HEK293 (cell line): ENCODE results near the gene ZNF337.
A peak's percentile ranks its signal among the peaks of the same experiment; 100 is the strongest.

Source experiments
- CTCF ChIA-PET: fragments of 350-600 bp; formaldehyde crosslinking; extraction: SDS; loops from one replicate; lab custom pipeline; 2021; ENCODE audit warnings: antibody characterized with exemption; lab: Yijun Ruan, JAX
- POLR2A ChIA-PET: fragments of 300-600 bp; formaldehyde crosslinking; extraction: SDS; loops from one replicate; lab custom pipeline; 2020; ENCODE audit warnings: antibody characterized with exemption, inconsistent platforms; lab: Yijun Ruan, JAX
- H3K27ac ChIP-seq: fragments of 200-500 bp; sonication (Bioruptor generic); 2 replicates; pipeline ENCODE4 v1.5.1; 2014; ENCODE audit warnings: low read depth, low read length, control low read depth, inconsistent platforms; ENCODE audit errors: extremely low read depth
- H3K36me3 ChIP-seq, 2 experiments: fragments of 200-500 bp in 1 of 2; sonication (Bioruptor generic) in 1 of 2; 1 replicate in 1 of 2; 2 replicates in 1 of 2; pipeline ENCODE4 v1.5.1; 2014 to 2017; ENCODE audit warnings: inconsistent platforms in 2 of 2, low read length in 2 of 2; ENCODE audit not compliant: control insufficient read depth in 2 of 2, insufficient read depth in 1 of 2
- H3K4me1 ChIP-seq: fragments of 200-500 bp; sonication (Bioruptor generic); 2 replicates; pipeline ENCODE4 v1.5.1; 2014; ENCODE audit warnings: mild to moderate bottlenecking, low read length, inconsistent platforms; ENCODE audit not compliant: control insufficient read depth, insufficient read depth
- H3K4me3 ChIP-seq: 2 replicates; pipeline ENCODE4 v1.5.1; 2011; ENCODE audit warnings: low read depth, mild to moderate bottlenecking, control low read depth, low read length, moderate library complexity
- H3K9me3 ChIP-seq: fragments of 200-500 bp; sonication (Bioruptor generic); 2 replicates; pipeline ENCODE4 v1.5.1; 2014; ENCODE audit warnings: low read depth, low read length, inconsistent platforms; ENCODE audit not compliant: control insufficient read depth, insufficient read depth
- BCL11A ChIP-seq: fragments of 450-650 bp; formaldehyde crosslinking; IDR thresholded peaks from 2 replicates; pipeline ENCODE4 v1.5.1; 2016; ENCODE audit warnings: low read depth, missing biosample characterization, missing genetic modification characterization
- GLIS1 ChIP-seq: fragments of 450-650 bp; formaldehyde crosslinking; IDR thresholded peaks from 2 replicates; pipeline ENCODE4 v1.5.1; 2016; ENCODE audit warnings: missing biosample characterization, missing genetic modification characterization
- GLIS2 ChIP-seq: fragments of 450-650 bp; formaldehyde crosslinking; IDR thresholded peaks from 2 replicates; pipeline ENCODE4 v1.5.1; 2016; ENCODE audit warnings: missing biosample characterization, missing genetic modification characterization
- KLF16 ChIP-seq: fragments of 450-650 bp; formaldehyde crosslinking; IDR thresholded peaks from 2 replicates; pipeline ENCODE4 v1.5.1; 2017; ENCODE audit warnings: missing biosample characterization, missing genetic modification characterization
- KLF8 ChIP-seq: fragments of 450-650 bp; formaldehyde crosslinking; IDR thresholded peaks from 2 replicates; pipeline ENCODE4 v1.5.1; 2016; ENCODE audit warnings: missing biosample characterization, missing genetic modification characterization
- SETDB1 ChIP-seq: IDR thresholded peaks from one replicate; pipeline ENCODE4 v1.6.1; 2017; ENCODE audit warnings: mild to moderate bottlenecking, low read length, moderate library complexity, mixed read lengths; ENCODE audit not compliant: insufficient read length
- SP3 ChIP-seq: fragments of 450-650 bp; formaldehyde crosslinking; IDR thresholded peaks from 2 replicates; pipeline ENCODE4 v1.5.1; 2016; ENCODE audit warnings: missing biosample characterization, missing genetic modification characterization
- YY1 ChIP-seq: fragments of 450-650 bp; formaldehyde crosslinking; IDR thresholded peaks from 2 replicates; pipeline ENCODE4 v1.5.1; 2018; ENCODE audit warnings: missing biosample characterization, missing genetic modification characterization
- ZNF114 ChIP-seq: fragments of 450-650 bp; formaldehyde crosslinking; IDR thresholded peaks from 2 replicates; pipeline ENCODE4 v1.5.0; 2017; ENCODE audit warnings: missing biosample characterization, missing genetic modification characterization
- ZNF138 ChIP-seq: fragments of 450-650 bp; formaldehyde crosslinking; IDR thresholded peaks from 2 replicates; pipeline ENCODE4 v1.5.1; 2016; ENCODE audit warnings: missing biosample characterization, missing genetic modification characterization, borderline replicate concordance
- ZNF221 ChIP-seq: fragments of 450-650 bp; formaldehyde crosslinking; IDR thresholded peaks from 2 replicates; pipeline ENCODE4 v1.5.1; 2017; ENCODE audit warnings: missing biosample characterization, missing genetic modification characterization, borderline replicate concordance
- ZNF391 ChIP-seq: fragments of 450-650 bp; formaldehyde crosslinking; IDR thresholded peaks from 2 replicates; pipeline ENCODE4 v1.5.1; 2016; ENCODE audit warnings: low read depth, missing biosample characterization, missing genetic modification characterization, borderline replicate concordance
- ZNF48 ChIP-seq: fragments of 450-650 bp; formaldehyde crosslinking; IDR thresholded peaks from 2 replicates; pipeline ENCODE4 v1.5.1; 2016; ENCODE audit warnings: missing biosample characterization, missing genetic modification characterization
- ZNF585B ChIP-seq: fragments of 450-650 bp; formaldehyde crosslinking; IDR thresholded peaks from 2 replicates; pipeline ENCODE4 v1.5.1; 2016; ENCODE audit warnings: missing biosample characterization, missing genetic modification characterization
- ZNF600 ChIP-seq: fragments of 450-650 bp; formaldehyde crosslinking; IDR thresholded peaks from 2 replicates; pipeline ENCODE4 v1.5.1; 2016; ENCODE audit warnings: missing biosample characterization, missing genetic modification characterization
- ZNF654 ChIP-seq: fragments of 450-650 bp; formaldehyde crosslinking; IDR thresholded peaks from 2 replicates; pipeline ENCODE4 v1.5.1; 2016; ENCODE audit warnings: low read depth, missing biosample characterization, missing genetic modification characterization
- ZNF660 ChIP-seq: fragments of 450-650 bp; IDR thresholded peaks from 2 replicates; pipeline ENCODE4 v1.5.1; 2018; ENCODE audit warnings: missing biosample characterization, mild to moderate bottlenecking, missing genetic modification characterization
- ZNF768 ChIP-seq: fragments of 450-650 bp; formaldehyde crosslinking; IDR thresholded peaks from 2 replicates; pipeline ENCODE4 v1.5.1; 2018; ENCODE audit warnings: missing biosample characterization, mild to moderate bottlenecking, missing genetic modification characterization
- ZNF777 ChIP-seq: fragments of 450-650 bp; formaldehyde crosslinking; IDR thresholded peaks from 2 replicates; pipeline ENCODE4 v1.5.1; 2017; ENCODE audit warnings: missing biosample characterization, missing genetic modification characterization, borderline replicate concordance
- ZSCAN16 ChIP-seq: fragments of 450-650 bp; formaldehyde crosslinking; IDR thresholded peaks from 2 replicates; pipeline ENCODE4 v1.5.1; 2016; ENCODE audit warnings: missing biosample characterization, missing genetic modification characterization
- ZSCAN23 ChIP-seq: fragments of 450-650 bp; formaldehyde crosslinking; IDR thresholded peaks from 2 replicates; pipeline ENCODE4 v1.5.1; 2016; ENCODE audit warnings: missing biosample characterization, missing genetic modification characterization
- TF ChIP-seq, protein P1 (sequence below): fragments of 450-650 bp; formaldehyde crosslinking; IDR thresholded peaks from 2 replicates; pipeline ENCODE4; 2016; ENCODE audit warnings: missing biosample characterization, missing genetic modification characterization
- TF ChIP-seq, protein P2 (sequence below): fragments of 450-650 bp; formaldehyde crosslinking; IDR thresholded peaks from 2 replicates; pipeline ENCODE4 v1.5.1; 2016; ENCODE audit warnings: missing biosample characterization, missing genetic modification characterization
- TF ChIP-seq, protein P3 (sequence below): fragments of 450-650 bp; formaldehyde crosslinking; IDR thresholded peaks from 2 replicates; pipeline ENCODE4 v1.5.1; 2016; ENCODE audit warnings: missing biosample characterization, missing genetic modification characterization
- TF ChIP-seq, protein P4 (sequence below): fragments of 450-650 bp; formaldehyde crosslinking; IDR thresholded peaks from 2 replicates; pipeline ENCODE4 v1.5.1; 2016; ENCODE audit warnings: missing biosample characterization, missing genetic modification characterization

Gene ZNF337

DNA sequence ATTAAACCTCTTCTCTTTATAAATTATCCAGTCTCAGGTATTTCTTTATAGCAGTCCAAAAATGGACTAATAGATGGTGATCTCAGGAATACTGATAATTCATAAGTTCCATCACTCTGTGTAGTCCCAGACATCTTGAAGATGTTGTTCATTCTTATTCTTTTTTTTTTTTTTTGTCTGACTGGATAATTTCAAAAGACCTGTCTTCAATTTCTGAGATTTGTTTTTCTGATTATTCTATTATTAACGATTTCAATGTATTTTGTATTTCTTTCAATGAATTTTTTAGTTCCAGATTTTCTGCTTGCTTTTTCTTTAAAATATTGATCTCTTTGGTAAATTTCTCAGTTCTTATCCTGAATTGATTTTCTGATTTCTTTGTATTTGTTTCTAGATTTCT is 29.7 kb upstream of the ZNF337 start:
- Histone ChIP-seq H3K27ac (no peak overlapping the region), H3K36me3 (no peaks in the 10 kb centered on the region), H3K4me1 (no peaks in the 10 kb centered on the region), H3K9me3 (no peaks in the 10 kb centered on the region), H3K4me3 (no peak overlapping the region)
- POLR2A ChIA-PET, result no interaction called here
- CTCF ChIA-PET, result no interaction called here
- no peak for TF ChIP-seq GLIS1 (tag by site-specific recombination)
- TF ChIP-seq ZSCAN23 (tag by site-specific recombination), result no peak
- TF ChIP-seq, protein P1, sequence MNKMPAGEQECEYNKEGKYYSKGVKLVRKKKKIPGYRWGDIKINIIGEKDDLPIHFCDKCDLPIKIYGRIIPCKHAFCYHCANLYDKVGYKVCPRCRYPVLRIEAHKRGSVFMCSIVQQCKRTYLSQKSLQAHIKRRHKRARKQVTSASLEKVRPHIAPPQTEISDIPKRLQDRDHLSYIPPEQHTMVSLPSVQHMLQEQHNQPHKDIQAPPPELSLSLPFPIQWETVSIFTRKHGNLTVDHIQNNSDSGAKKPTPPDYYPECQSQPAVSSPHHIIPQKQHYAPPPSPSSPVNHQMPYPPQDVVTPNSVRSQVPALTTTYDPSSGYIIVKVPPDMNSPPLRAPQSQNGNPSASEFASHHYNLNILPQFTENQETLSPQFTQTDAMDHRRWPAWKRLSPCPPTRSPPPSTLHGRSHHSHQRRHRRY (tag by site-specific recombination), result no peak
- TF ChIP-seq KLF8 (tag by site-specific recombination), result no peak
- no peak for TF ChIP-seq ZNF48 (tag by site-specific recombination)
- TF ChIP-seq SP3 (tag by site-specific recombination), result no peak
- peak; percentile 61 for TF ChIP-seq SETDB1
- TF ChIP-seq, all 188 proteins: peak for 1

DNA sequence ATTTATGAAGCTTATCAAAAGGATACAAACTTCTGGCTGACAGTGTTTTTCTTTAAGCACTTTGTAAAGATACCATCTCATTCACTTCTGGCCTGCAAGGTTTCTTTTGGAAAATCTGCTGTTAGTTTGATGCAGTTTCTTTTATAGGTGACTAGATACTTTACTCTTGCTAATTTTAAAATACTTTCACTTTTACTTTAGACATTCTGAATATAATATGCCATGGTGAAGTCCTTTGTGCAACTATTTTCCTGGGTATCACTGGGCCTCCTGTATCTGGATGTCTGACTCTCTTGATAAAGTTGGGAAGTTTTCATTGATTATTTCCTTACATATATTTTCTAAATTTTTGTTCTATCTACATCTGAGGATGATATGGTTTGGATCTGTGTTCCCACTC is 29.0 kb upstream of the ZNF337 start:
- ChIA-PET POLR2A (no interaction called here), CTCF (no interaction called here)
- H3K4me1 ChIP-seq, result no peaks in the 10 kb centered on the region
- no peaks in the 10 kb centered on the region for H3K9me3 ChIP-seq
- H3K36me3 ChIP-seq, result no peaks in the 10 kb centered on the region
- H3K27ac ChIP-seq, result no peak overlapping the region
- no peak overlapping the region for H3K4me3 ChIP-seq
- TF ChIP-seq ZNF114 (tag by site-specific recombination) (no peak), ZNF221 (no peak), ZNF391 (tag by site-specific recombination) (no peak), ZNF138 (tag by site-specific recombination) (no peak), ZNF585B (tag by site-specific recombination) (no peak), ZNF660 (tag by site-specific recombination) (no peak), ZNF777 (tag by site-specific recombination) (no peak), GLIS2 (tag by site-specific recombination) (no peak), KLF16 (tag by site-specific recombination) (no peak), ZNF654 (tag by site-specific recombination) (no peak), ZSCAN16 (tag by site-specific recombination) (no peak), ZNF768 (no peak), ZNF600 (tag by site-specific recombination) (no peak), BCL11A (tag by site-specific recombination) (no peak), YY1 (tag by site-specific recombination) (no peak)
- TF ChIP-seq, protein P2, sequence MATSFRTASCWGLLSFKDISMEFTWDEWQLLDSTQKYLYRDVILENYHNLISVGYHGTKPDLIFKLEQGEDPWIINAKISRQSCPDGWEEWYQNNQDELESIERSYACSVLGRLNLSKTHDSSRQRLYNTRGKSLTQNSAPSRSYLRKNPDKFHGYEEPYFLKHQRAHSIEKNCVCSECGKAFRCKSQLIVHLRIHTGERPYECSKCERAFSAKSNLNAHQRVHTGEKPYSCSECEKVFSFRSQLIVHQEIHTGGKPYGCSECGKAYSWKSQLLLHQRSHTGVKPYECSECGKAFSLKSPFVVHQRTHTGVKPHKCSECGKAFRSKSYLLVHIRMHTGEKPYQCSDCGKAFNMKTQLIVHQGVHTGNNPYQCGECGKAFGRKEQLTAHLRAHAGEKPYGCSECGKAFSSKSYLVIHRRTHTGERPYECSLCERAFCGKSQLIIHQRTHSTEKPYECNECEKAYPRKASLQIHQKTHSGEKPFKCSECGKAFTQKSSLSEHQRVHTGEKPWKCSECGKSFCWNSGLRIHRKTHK (tag by site-specific recombination), result no peak
- TF ChIP-seq, protein P3, sequence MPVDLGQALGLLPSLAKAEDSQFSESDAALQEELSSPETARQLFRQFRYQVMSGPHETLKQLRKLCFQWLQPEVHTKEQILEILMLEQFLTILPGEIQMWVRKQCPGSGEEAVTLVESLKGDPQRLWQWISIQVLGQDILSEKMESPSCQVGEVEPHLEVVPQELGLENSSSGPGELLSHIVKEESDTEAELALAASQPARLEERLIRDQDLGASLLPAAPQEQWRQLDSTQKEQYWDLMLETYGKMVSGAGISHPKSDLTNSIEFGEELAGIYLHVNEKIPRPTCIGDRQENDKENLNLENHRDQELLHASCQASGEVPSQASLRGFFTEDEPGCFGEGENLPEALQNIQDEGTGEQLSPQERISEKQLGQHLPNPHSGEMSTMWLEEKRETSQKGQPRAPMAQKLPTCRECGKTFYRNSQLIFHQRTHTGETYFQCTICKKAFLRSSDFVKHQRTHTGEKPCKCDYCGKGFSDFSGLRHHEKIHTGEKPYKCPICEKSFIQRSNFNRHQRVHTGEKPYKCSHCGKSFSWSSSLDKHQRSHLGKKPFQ (tag by site-specific recombination), result no peak
- TF ChIP-seq, protein P4, sequence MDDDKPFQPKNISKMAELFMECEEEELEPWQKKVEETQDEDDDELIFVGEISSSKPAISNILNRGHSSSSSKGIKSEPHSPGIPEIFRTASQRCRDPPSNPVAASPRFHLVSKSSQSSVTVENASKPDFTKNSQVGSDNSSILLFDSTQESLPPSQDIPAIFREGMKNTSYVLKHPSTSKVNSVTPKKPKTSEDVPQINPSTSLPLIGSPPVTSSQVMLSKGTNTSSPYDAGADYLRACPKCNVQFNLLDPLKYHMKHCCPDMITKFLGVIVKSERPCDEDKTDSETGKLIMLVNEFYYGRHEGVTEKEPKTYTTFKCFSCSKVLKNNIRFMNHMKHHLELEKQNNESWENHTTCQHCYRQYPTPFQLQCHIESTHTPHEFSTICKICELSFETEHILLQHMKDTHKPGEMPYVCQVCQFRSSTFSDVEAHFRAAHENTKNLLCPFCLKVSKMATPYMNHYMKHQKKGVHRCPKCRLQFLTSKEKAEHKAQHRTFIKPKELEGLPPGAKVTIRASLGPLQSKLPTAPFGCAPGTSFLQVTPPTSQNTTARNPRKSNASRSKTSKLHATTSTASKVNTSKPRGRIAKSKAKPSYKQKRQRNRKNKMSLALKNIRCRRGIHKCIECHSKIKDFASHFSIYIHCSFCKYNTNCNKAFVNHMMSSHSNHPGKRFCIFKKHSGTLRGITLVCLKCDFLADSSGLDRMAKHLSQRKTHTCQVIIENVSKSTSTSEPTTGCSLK (tag by site-specific recombination), result no peak
